ENCODE data around the gene ZSCAN10. TPM values are rescaled to one million over a fixed set of nuclear protein-coding genes. Genes with fewer than 3 reads are reported as not detected.
A peak's percentile ranks its signal among the peaks of the same experiment; 100 is the strongest.
"Not testable (repeated sequence)": the region's sequence is repeated elsewhere in the genome, so short reads cannot be mapped to it uniquely, and the experiment has no call there.

The ZSCAN10 gene
- total RNA-seq, 1 donor from 2014 or later = not detected

GRCh38 chr16:3071655-3072054 lies 27.4 kb downstream of the ZSCAN10 start:
- no peak for ATAC-seq
- no peak for DNase-seq
- intact Hi-C loops (cut with DNase I) = no loop called here
- no peaks in the 10 kb centered on the region for H3K36me3 ChIP-seq
- no peak overlapping the region for H3K27ac ChIP-seq
- no peak for TF ChIP-seq CTCF (IDR thresholded peaks at IDR 0.05)
- H3K27me3 ChIP-seq = no peaks in the 10 kb centered on the region
- H3K4me3 ChIP-seq = no peak overlapping the region
- H3K4me1 ChIP-seq = no peaks in the 10 kb centered on the region
- no peaks in the 10 kb centered on the region for H3K9me3 ChIP-seq

- H3K36me3 ChIP-seq = no peaks in the 10 kb centered on the region
- intact Hi-C loops (cut with DNase I) = no loop called here
- ATAC-seq (no peak), DNase-seq (no peak)
- H3K27me3 ChIP-seq = no peaks in the 10 kb centered on the region
- H3K4me3 ChIP-seq = no peak overlapping the region
- no peak for TF ChIP-seq CTCF (IDR thresholded peaks at IDR 0.05)
- H3K4me1 ChIP-seq = peaks cover 7% of the 10 kb centered on the region
- no peak overlapping the region for H3K27ac ChIP-seq
- H3K9me3 ChIP-seq = no peaks in the 10 kb centered on the region
Observed at GRCh38 chr16:3070608-3071111, 28.4 kb downstream of the ZSCAN10 start.

GRCh38 chr16:3069146-3069545 lies 29.9 kb downstream of the ZSCAN10 start:
- H3K4me3 ChIP-seq; intact Hi-C loops (cut with DNase I); H3K4me1 ChIP-seq; DNase-seq; H3K9me3 ChIP-seq; H3K36me3 ChIP-seq; ATAC-seq; H3K27me3 ChIP-seq; H3K27ac ChIP-seq: not testable (repeated sequence)

- Histone ChIP-seq H3K36me3 (no peaks in the 10 kb centered on the region), H3K4me1 (peaks cover 7% of the 10 kb centered on the region), H3K9me3 (no peaks in the 10 kb centered on the region), H3K27ac (no peak overlapping the region), H3K4me3 (peak overlapping the region; percentile 35), H3K27me3 (no peaks in the 10 kb centered on the region)
- ATAC-seq (no peak), DNase-seq (no peak)
- no peak for TF ChIP-seq CTCF (IDR thresholded peaks at IDR 0.05)
- intact Hi-C loops (cut with DNase I) = no loop called here
Observed at GRCh38 chr16:3068487-3068886, 30.6 kb downstream of the ZSCAN10 start.

- no peaks in the 10 kb centered on the region for H3K36me3 ChIP-seq
- TF ChIP-seq CTCF (IDR thresholded peaks at IDR 0.05) = no peak
- no peaks in the 10 kb centered on the region for H3K9me3 ChIP-seq
- intact Hi-C loops (cut with DNase I) = no loop called here
- ATAC-seq (no peak), DNase-seq (no peak)
- H3K27ac ChIP-seq = peak overlapping the region; percentile 76
- peak overlapping the region; percentile 52 for H3K4me3 ChIP-seq
- H3K27me3 ChIP-seq = no peaks in the 10 kb centered on the region
- peaks cover 7% of the 10 kb centered on the region for H3K4me1 ChIP-seq
Observed at GRCh38 chr16:3066440-3066748, 32.7 kb downstream of the ZSCAN10 start.

GRCh38 chr16:3065742-3066439 lies 33.2 kb downstream of the ZSCAN10 start:
- ATAC-seq (peak; percentile 13), DNase-seq (no peak)
- H3K4me1 ChIP-seq = peaks cover 7% of the 10 kb centered on the region
- H3K27me3 ChIP-seq = no peaks in the 10 kb centered on the region
- intact Hi-C loops (cut with DNase I) = no loop called here
- peak overlapping the region; percentile 52 for H3K4me3 ChIP-seq
- peak overlapping the region; percentile 76 for H3K27ac ChIP-seq
- TF ChIP-seq CTCF (IDR thresholded peaks at IDR 0.05) = no peak
- H3K36me3 ChIP-seq = no peaks in the 10 kb centered on the region
- no peaks in the 10 kb centered on the region for H3K9me3 ChIP-seq

Measured in upper lobe of right lung (tissue), 1 donor.